ENCODE results near the gene VWA2. TPM values are rescaled to one million over a fixed set of nuclear protein-coding genes. Genes with fewer than 3 reads are reported as not detected.
"Not testable (repeated sequence)": the region's sequence is repeated elsewhere in the genome, so short reads cannot be mapped to it uniquely, and the experiment has no call there.

The VWA2 gene
- total RNA-seq, 1 donor from 2014 or later = 1.2 TPM

DNA sequence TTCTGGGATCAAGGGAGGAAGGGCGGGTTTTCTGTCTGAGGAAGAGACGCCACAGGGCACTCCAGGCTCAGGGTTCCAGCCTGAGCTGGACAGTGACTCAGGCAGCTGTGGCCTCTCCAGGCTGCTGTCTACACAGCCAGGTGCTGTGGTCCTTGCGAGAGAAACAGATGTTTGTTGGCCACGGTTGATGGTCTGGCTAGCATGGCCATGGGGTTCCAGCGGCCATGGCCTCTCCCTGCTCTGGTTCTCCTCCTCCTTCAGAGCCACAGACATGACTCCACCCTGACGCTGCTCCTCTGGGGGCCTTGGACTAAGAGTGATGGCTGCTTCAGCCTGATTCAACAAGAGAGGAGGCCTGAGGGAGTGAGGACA, 89.4 kb downstream of the VWA2 start:
- no peak for DNase-seq (ENCODE audit: low read depth)
- H3K4me3 ChIP-seq (ENCODE audit: low read depth, low read length) = no peak overlapping the region

GRCh38 chr10:114328874-114329273, 89.8 kb downstream of the VWA2 start:
- no peak overlapping the region for H3K4me3 ChIP-seq (ENCODE audit: low read depth, low read length)
- TF ChIP-seq CTCF (conservative IDR thresholded peaks at IDR 0.05; ENCODE audit: low read depth, low read length) = no peak
- DNase-seq (ENCODE audit: low read depth) = no peak

More for the DNA sequence above, 89.4 kb downstream of the VWA2 start:
- no peak for TF ChIP-seq CTCF (conservative IDR thresholded peaks at IDR 0.05; ENCODE audit: low read depth, low read length)

GRCh38 chr10:114329634-114330365, 90.7 kb downstream of the VWA2 start:
- DNase-seq (ENCODE audit: low read depth) = no peak
- no peak for TF ChIP-seq CTCF (conservative IDR thresholded peaks at IDR 0.05; ENCODE audit: low read depth, low read length)
- no peak overlapping the region for H3K4me3 ChIP-seq (ENCODE audit: low read depth, low read length)

DNA sequence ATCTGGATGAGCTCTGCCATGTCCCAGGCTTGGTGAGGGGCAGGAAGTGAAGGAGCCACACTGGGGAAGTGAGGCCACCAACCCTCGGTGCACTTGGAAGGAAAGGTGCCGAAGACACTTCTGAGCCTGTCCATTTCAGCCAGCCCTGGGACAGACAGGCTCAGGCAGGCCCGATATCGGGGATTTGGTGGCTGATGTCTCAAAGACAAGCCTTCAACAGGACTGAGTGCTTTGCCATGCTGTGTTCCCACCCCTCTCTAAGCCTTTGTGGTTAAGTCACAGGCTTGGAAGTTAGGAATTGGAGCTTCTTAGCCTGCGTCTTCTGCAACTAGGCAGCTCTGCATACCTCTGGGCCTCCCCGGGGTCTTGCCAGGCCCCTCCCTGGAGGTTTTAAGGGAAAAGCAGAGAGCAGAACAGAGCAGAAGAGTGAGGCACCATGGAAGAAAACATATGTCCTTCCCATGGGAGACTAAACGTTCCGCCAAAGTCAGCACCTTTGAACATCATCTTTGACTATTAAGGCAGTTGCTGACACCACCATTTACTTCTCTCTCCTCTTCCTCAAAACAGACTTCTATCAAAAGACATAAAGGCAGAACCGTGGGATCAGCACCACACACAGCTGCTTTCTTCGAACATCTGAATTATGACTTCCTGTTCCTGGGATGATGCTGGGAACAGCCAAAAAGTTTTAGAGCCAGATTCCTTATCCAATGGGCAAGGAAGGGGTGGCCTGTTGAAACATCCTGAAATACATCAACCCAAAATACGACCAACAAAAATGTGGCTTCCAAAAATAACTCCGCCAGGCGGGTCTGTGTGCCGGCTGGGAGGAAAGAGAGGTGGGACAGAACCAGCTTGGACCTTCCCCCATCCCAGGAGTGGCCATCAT, 93.5 kb downstream of the VWA2 start:
- H3K4me3 ChIP-seq (ENCODE audit: low read depth, low read length) = no peak overlapping the region
- DNase-seq (ENCODE audit: low read depth) = no peak
- no peak for TF ChIP-seq CTCF (conservative IDR thresholded peaks at IDR 0.05; ENCODE audit: low read depth, low read length)

DNA sequence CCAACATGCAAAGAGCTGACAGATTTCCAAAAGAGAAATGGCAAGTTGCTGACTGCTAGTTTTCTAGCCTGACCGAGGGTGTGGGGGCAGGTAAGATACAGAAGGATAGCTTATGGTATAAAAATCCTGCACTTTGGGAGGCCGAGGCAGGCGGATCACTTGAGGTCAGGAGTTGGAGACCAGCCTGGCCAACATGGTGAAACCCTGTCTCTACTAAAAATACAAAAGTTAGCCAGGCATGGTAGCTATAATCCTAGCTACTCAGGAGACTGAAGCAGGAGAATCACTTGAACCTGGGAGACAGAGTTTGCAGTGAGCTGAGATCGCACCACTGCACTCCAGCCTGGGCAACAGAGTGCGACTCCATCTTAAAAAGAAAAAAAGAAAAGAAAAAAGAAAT, 94.4 kb downstream of the VWA2 start:
- DNase-seq (ENCODE audit: low read depth); H3K4me3 ChIP-seq (ENCODE audit: low read depth, low read length): not testable (repeated sequence)

- no peak for TF ChIP-seq CTCF (conservative IDR thresholded peaks at IDR 0.05; ENCODE audit: low read depth, low read length)
- DNase-seq (ENCODE audit: low read depth) = no peak
These were observed 95.2 kb downstream of the VWA2 start for GRCh38 chr10:114334301-114334700.

DNA sequence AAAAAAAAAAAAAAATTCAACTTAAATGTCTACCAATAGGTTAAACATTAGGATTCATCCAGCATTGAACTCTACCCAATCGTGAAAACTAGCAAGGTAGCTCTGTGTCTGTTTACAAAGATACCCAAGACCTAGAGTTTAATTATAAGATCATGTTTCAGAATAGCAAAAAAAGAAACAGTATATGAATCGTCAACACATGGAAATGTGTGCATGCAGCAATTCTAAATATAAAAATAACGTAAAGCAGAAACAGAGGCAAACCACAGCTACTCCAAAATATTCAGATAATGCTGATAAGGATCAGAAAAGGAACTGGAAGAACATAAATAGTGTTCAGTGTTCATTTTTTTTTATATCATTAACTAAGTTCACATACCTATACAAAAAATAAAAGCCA, 96.6 kb downstream of the VWA2 start:
- no peak for DNase-seq (ENCODE audit: low read depth)
- no peak overlapping the region for H3K4me3 ChIP-seq (ENCODE audit: low read depth, low read length)
- TF ChIP-seq CTCF (conservative IDR thresholded peaks at IDR 0.05; ENCODE audit: low read depth, low read length) = no peak

More at GRCh38 chr10:114334301-114334700, 95.2 kb downstream of the VWA2 start:
- no peak overlapping the region for H3K4me3 ChIP-seq (ENCODE audit: low read depth, low read length)

Data from epithelial cell of proximal tubule (primary cell).